HG03025 (cell line): ENCODE results near the gene MRPL20.
"Not testable (repeated sequence)": the region's sequence is repeated elsewhere in the genome, so short reads cannot be mapped to it uniquely, and the experiment has no call there.

ENCODE experiments used
- ATAC-seq: cut with Tn5 transposase; IDR thresholded peaks from one replicate; pipeline ENCODE4 v1.9.1; 2021; ENCODE audit warnings: mild to moderate bottlenecking, moderate library complexity; ENCODE audit not compliant: unreplicated experiment, low FRiP score

The MRPL20 gene

GRCh38 chr1:1427106-1427819 lies 20.2 kb upstream of the MRPL20 start:
- no peak for ATAC-seq

GRCh38 chr1:1426496-1427105 lies 19.5 kb upstream of the MRPL20 start:
- no peak for ATAC-seq

- ATAC-seq: no peak
These were observed 18.8 kb upstream of the MRPL20 start for GRCh38 chr1:1425753-1426495.

GRCh38 chr1:1425426-1425752 lies 18.3 kb upstream of the MRPL20 start:
- ATAC-seq: no peak

- no peak for ATAC-seq
These were observed 17.6 kb upstream of the MRPL20 start for GRCh38 chr1:1424707-1425106.

GRCh38 chr1:1423245-1423597 lies 16.1 kb upstream of the MRPL20 start:
- ATAC-seq: no peak

- ATAC-seq: no peak
These were observed 15.6 kb upstream of the MRPL20 start for GRCh38 chr1:1422465-1423244.

- no peak for ATAC-seq
These were observed 14.9 kb upstream of the MRPL20 start for GRCh38 chr1:1421907-1422464.

- ATAC-seq: no peak
These were observed 14.2 kb upstream of the MRPL20 start, which contains the start of gene ANKRD65 for GRCh38 chr1:1421147-1421906. ANKRD65 (minus strand) TSS chr1:1421276; CDS start chr1:1421005, 271 bp downstream.

- no peak for ATAC-seq
These were observed 13.6 kb upstream of the MRPL20 start for GRCh38 chr1:1420654-1421141.

- no peak for ATAC-seq
These were observed 12.9 kb upstream of the MRPL20 start for GRCh38 chr1:1419813-1420653.

- no peak for ATAC-seq
These were observed 12.3 kb upstream of the MRPL20 start for GRCh38 chr1:1419363-1419812.

GRCh38 chr1:1418464-1419362 lies 11.6 kb upstream of the MRPL20 start:
- ATAC-seq: no peak

GRCh38 chr1:1417825-1418463 lies 10.9 kb upstream of the MRPL20 start:
- ATAC-seq: not testable (repeated sequence)

GRCh38 chr1:1417396-1417795 lies 10.3 kb upstream of the MRPL20 start:
- ATAC-seq: not testable (repeated sequence)

GRCh38 chr1:1415751-1416150 lies 8.7 kb upstream of the MRPL20 start:
- no peak for ATAC-seq

- ATAC-seq: not testable (repeated sequence)
These were observed 5.3 kb upstream of the MRPL20 start for GRCh38 chr1:1412311-1412902.
